H1 (cell line): ENCODE measurements around the gene PNMA8B. TPM values are rescaled to one million over a fixed set of nuclear protein-coding genes. Genes with fewer than 3 reads are reported as not detected.

Source experiments
- CTCF ChIA-PET: fragments of 300-600 bp; sonication (Branson Sonifier 250); formaldehyde crosslinking; loops from one replicate; lab custom pipeline; 2021; ENCODE audit not compliant: partially characterized antibody; lab: Charles Lee
- POLR2A ChIA-PET: fragments of 300-600 bp; sonication (Branson Sonifier 250); formaldehyde crosslinking; loops from one replicate; lab custom pipeline; 2021; ENCODE audit warnings: inconsistent platforms; ENCODE audit not compliant: partially characterized antibody; lab: Charles Lee
- DNase-seq, 2 experiments: peaks; one replicate each; pipeline versions ENCODE4 v3.0.0 to v3.0.0-alpha.2; 2010 to 2022; ENCODE audit warnings: low spot score in 2 of 2, low read depth in 1 of 2, mixed read lengths in 1 of 2
- FAIRE-seq: peaks from 2 replicates; lab custom pipeline; 2011; peaks lifted over from hg19 to GRCh38; lab: Jason Lieb, UNC
- H2AFZ ChIP-seq: 2 replicates; pipeline ENCODE4 v1.8.1; 2012; ENCODE audit warnings: low read length, inconsistent platforms
- H2AK5ac ChIP-seq: 2 replicates; pipeline ENCODE4 v1.6.1; 2013; ENCODE audit warnings: low read depth, low read length
- H2BK120ac ChIP-seq: replicated peaks from 2 replicates; pipeline ENCODE3; 2013; ENCODE audit warnings: low read depth, low read length, inconsistent platforms
- H2BK12ac ChIP-seq: 2 replicates; pipeline ENCODE4 v1.6.1; 2013; ENCODE audit warnings: low read depth, low read length
- H2BK15ac ChIP-seq: 2 replicates; pipeline ENCODE4 v1.6.1; 2013; ENCODE audit warnings: low read length
- H2BK20ac ChIP-seq: 2 replicates; pipeline ENCODE4 v1.6.1; 2013; ENCODE audit warnings: low read length
- H2BK5ac ChIP-seq: 2 replicates; pipeline ENCODE4 v1.6.1; 2013; ENCODE audit warnings: low read depth, low read length
- H3K14ac ChIP-seq: 2 replicates; pipeline ENCODE4 v1.6.1; 2013; ENCODE audit warnings: inconsistent platforms; ENCODE audit not compliant: insufficient read length
- H3K18ac ChIP-seq: 2 replicates; pipeline ENCODE4 v1.6.1; 2013; ENCODE audit warnings: low read length; ENCODE audit errors: extremely low read depth
- H3K23ac ChIP-seq: 2 replicates; pipeline ENCODE4 v1.6.1; 2013; ENCODE audit warnings: inconsistent platforms; ENCODE audit not compliant: insufficient read length
- H3K23me2 ChIP-seq: 2 replicates; pipeline ENCODE4 v1.6.1; 2013; ENCODE audit warnings: low read depth, low read length
- H3K27ac ChIP-seq: 2 replicates; pipeline ENCODE4 v1.6.1; 2011; ENCODE audit warnings: low read depth, low read length, inconsistent platforms
- H3K27me3 ChIP-seq, 4 experiments: replicated peaks in 1 of 4; 1 replicate in 1 of 4; 2 replicates in 3 of 4; pipeline versions ENCODE4 v1.6.1 to v1.8.1; 2011 to 2013; ENCODE audit warnings: low read length in 3 of 4, mild to moderate bottlenecking in 3 of 4, inconsistent platforms in 2 of 4, mixed read lengths in 2 of 4, moderate library complexity in 1 of 4; ENCODE audit not compliant: control insufficient read depth in 3 of 4, insufficient read depth in 3 of 4; ENCODE audit errors: extremely low read depth in 1 of 4
- H3K36me3 ChIP-seq, 4 experiments: 2 replicates each; pipeline versions ENCODE4 v1.6.1 to v1.8.1; 2011 to 2013; ENCODE audit warnings: mild to moderate bottlenecking in 4 of 4, low read length in 3 of 4, moderate library complexity in 2 of 4, control low read depth in 1 of 4, inconsistent platforms in 1 of 4; ENCODE audit not compliant: insufficient read depth in 4 of 4, control insufficient read depth in 2 of 4
- H3K4ac ChIP-seq: replicated peaks from 2 replicates; pipeline ENCODE3; 2013; ENCODE audit warnings: low read length, low read depth, mixed read lengths, inconsistent platforms; ENCODE audit not compliant: insufficient read length
- H3K4me1 ChIP-seq, 4 experiments: replicated peaks in 1 of 4; 1 replicate in 1 of 4; 2 replicates in 3 of 4; pipeline versions ENCODE4 v1.6.1 to v1.8.1; 2011 to 2013; ENCODE audit warnings: low read length in 3 of 4, inconsistent platforms in 2 of 4, mixed read lengths in 1 of 4; ENCODE audit not compliant: insufficient read depth in 4 of 4, control insufficient read depth in 3 of 4
- H3K4me2 ChIP-seq, 2 experiments: 2 replicates each; pipeline versions ENCODE4 v1.6.1 to v1.8.1; 2011 to 2013; ENCODE audit warnings: low read depth in 2 of 2, low read length in 2 of 2, control low read depth in 1 of 2, inconsistent platforms in 1 of 2, mild to moderate bottlenecking in 1 of 2; ENCODE audit not compliant: insufficient read depth in 1 of 2
- H3K4me3 ChIP-seq, 4 experiments: fragments of 200-600, 300-600 bp in 1 of 4; sonication (generic), shearing (Covaris generic), sonication (Bioruptor Twin) in 1 of 4; 2 replicates each; pipeline versions ENCODE4 v1.5.1 to v1.8.1; 2011 to 2016; ENCODE audit warnings: low read length in 4 of 4, low read depth in 3 of 4, control low read depth in 2 of 4, inconsistent platforms in 2 of 4, mild to moderate bottlenecking in 2 of 4, mixed read lengths in 1 of 4, moderate library complexity in 1 of 4; ENCODE audit not compliant: insufficient read depth in 2 of 4; ENCODE audit errors: extremely low read depth in 1 of 4
- H3K56ac ChIP-seq: replicated peaks from 2 replicates; pipeline ENCODE3; 2013; ENCODE audit warnings: low read depth, mild to moderate bottlenecking, mixed read lengths, low read length, inconsistent platforms; ENCODE audit not compliant: insufficient read length
- H3K79me1 ChIP-seq: 2 replicates; pipeline ENCODE4 v1.6.1; 2013; ENCODE audit warnings: low read depth, low read length, control low read depth
- H3K79me2 ChIP-seq, 2 experiments: 2 replicates each; pipeline versions ENCODE4 v1.6.1 to v1.8.1; 2012 to 2013; ENCODE audit warnings: low read length in 2 of 2, mild to moderate bottlenecking in 2 of 2, inconsistent platforms in 1 of 2; ENCODE audit not compliant: insufficient read depth in 2 of 2, control insufficient read depth in 1 of 2
- H3K9ac ChIP-seq, 4 experiments: replicated peaks in 1 of 4; 1 replicate in 1 of 4; 2 replicates in 3 of 4; pipeline versions ENCODE4 v1.6.1 to v1.8.1; 2011 to 2013; ENCODE audit warnings: low read depth in 3 of 4, low read length in 3 of 4, control low read depth in 2 of 4, mild to moderate bottlenecking in 2 of 4, moderate library complexity in 2 of 4, inconsistent platforms in 1 of 4; ENCODE audit errors: extremely low read depth in 1 of 4
- H3K9me3 ChIP-seq, 2 experiments: 2 replicates each; pipeline versions ENCODE4 v1.6.1 to v1.8.1; 2012 to 2013; ENCODE audit warnings: mild to moderate bottlenecking in 2 of 2, moderate library complexity in 2 of 2, control low read depth in 1 of 2, inconsistent platforms in 1 of 2, low read depth in 1 of 2, low read length in 1 of 2, mixed read lengths in 1 of 2; ENCODE audit not compliant: insufficient read depth in 2 of 2
- H4K20me1 ChIP-seq, 2 experiments: replicated peaks in 1 of 2; 2 replicates each; pipeline versions ENCODE3 to v1.8.1; 2011 to 2013; ENCODE audit warnings: inconsistent platforms in 2 of 2, low read length in 2 of 2, mild to moderate bottlenecking in 1 of 2; ENCODE audit not compliant: insufficient read depth in 2 of 2, control insufficient read depth in 1 of 2
- H4K5ac ChIP-seq: 2 replicates; pipeline ENCODE4 v1.6.1; 2013; ENCODE audit warnings: low read length, low read depth, mixed read lengths, inconsistent platforms; ENCODE audit not compliant: insufficient read length
- H4K8ac ChIP-seq: 2 replicates; pipeline ENCODE4 v1.8.0; 2013; ENCODE audit warnings: mild to moderate bottlenecking, moderate library complexity, low read length, inconsistent platforms; ENCODE audit not compliant: insufficient read depth; ENCODE audit errors: extremely low read depth
- H4K91ac ChIP-seq: replicated peaks from 2 replicates; pipeline ENCODE3; 2013; ENCODE audit warnings: low read length, mixed read lengths, inconsistent platforms; ENCODE audit not compliant: insufficient read length
- CTBP2 ChIP-seq: IDR thresholded peaks from 2 replicates; pipeline ENCODE4 v1.7.0; 2011; ENCODE audit warnings: borderline replicate concordance, mild to moderate bottlenecking, moderate library complexity, mixed read lengths, low read length; ENCODE audit not compliant: insufficient read depth, insufficient read length
- YY1 ChIP-seq: IDR thresholded peaks from 2 replicates; pipeline ENCODE4 v1.6.1; 2011; ENCODE audit warnings: low read depth, mild to moderate bottlenecking, low read length
- WGBS, 2 experiments: shearing (Covaris generic) in 1 of 2; methylation state at CpG; one replicate each; pipeline versions ENCODE4 v1.1.6 to v1.1.7; 2013 to 2015; ENCODE audit warnings: low lambda C conversion rate in 2 of 2, mixed read lengths in 2 of 2, inconsistent platforms in 1 of 2, low coverage in 1 of 2, missing lambda C conversion rate in 1 of 2; ENCODE audit not compliant: insufficient replicate concordance in 2 of 2, insufficient coverage in 1 of 2, insufficient read length in 1 of 2; ENCODE audit errors: extremely low coverage in 1 of 2, missing lambda C conversion rate in 1 of 2; 5-methylcytosine and 5-hydroxymethylcytosine counted together
- polyA plus RNA-seq, 7 experiments: library from polyadenylated mRNA; depleted of rRNA in 3 of 7; stranded (reverse) in 5 of 7; unstranded in 2 of 7; fragments of >200 nt in 5 of 7; fragments of 200-250 nt in 2 of 7; gene quantifications; 1 replicate in 5 of 7; 2 replicates in 1 of 7; 4 replicates in 1 of 7; pipeline versions ENCODE4 v1.2.1 to v1.2.3, GENCODE V29; 2011 to 2013; ENCODE audit warnings: missing spikeins in 2 of 7, mixed read lengths in 2 of 7
- total RNA-seq: library from RNA; stranded (reverse); fragmentation: NEBNext Ultra II Directional; extraction: Animal tissue kit (Norgen Biotek cat#: 25700); gene quantifications from 2 replicates; pipeline ENCODE4 v1.2.1, GENCODE V29; 2021

The PNMA8B gene
- total and polyA plus RNA-seq, 2 of the 8 experiments (the other 6 are each of a cell fraction or from before 2014, with no cell fraction given): 0.48 to 1.4 TPM

DNA sequence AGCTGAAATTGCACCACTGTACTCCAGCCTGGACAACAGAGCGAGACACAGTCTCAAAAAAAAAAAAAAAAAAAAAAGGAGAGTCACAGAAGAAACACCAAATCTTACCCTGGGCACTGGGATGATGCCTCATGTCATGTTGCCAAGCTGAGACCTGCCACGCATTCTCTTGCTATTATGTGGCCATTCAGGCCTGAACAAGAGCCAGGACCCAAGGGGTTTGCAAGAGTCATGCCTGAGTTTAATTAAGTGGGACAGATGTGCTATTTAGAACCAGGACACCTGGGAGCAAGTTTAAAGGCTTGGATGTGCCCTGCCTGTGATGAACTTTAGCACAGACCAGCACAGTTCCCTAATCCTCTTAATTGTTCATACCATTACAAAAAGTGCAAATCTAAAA, 34.1 kb downstream of the PNMA8B start:
- no peak overlapping the region for H3K18ac ChIP-seq
- H3K4me3 ChIP-seq: no peak overlapping the region
- H3K79me1 ChIP-seq: no peaks in the 10 kb centered on the region
- no peaks in the 10 kb centered on the region for H3K27me3 ChIP-seq
- H4K5ac ChIP-seq: no peak overlapping the region
- no peaks in the 10 kb centered on the region for H3K23me2 ChIP-seq
- 0 out of 8 replicates have a peak, but pooled peaks cover 0 to 2% (median 0%) of the 10 kb centered on the region in 4 experiments for H3K36me3 ChIP-seq
- H4K91ac ChIP-seq: no peak overlapping the region
- H3K4me2 ChIP-seq: no peak overlapping the region
- no peak overlapping the region for H2BK120ac ChIP-seq
- no peak overlapping the region for H2BK5ac ChIP-seq
- H2AFZ ChIP-seq: no peak overlapping the region
- no peak overlapping the region for H3K56ac ChIP-seq
- 89% methylated on average over 1 of the region's 2 CpGs; no CpG with 5 or more reads in 1 of the 2 experiments for WGBS, 2 experiments
- no peak overlapping the region for H2BK20ac ChIP-seq
- no peak overlapping the region for H3K4ac ChIP-seq
- H2BK12ac ChIP-seq: no peak overlapping the region
- FAIRE-seq (no peak), DNase-seq (no peak)
- ChIA-PET CTCF (interaction anchor here (0.6 to 0.7 kb wide), 2 partner anchors 22 to 231 kb away, joined by 3 to 4 read pairs; no protein-coding TSS in a partner anchor), POLR2A (no interaction called here)
- no peak overlapping the region for H3K9ac ChIP-seq
- H3K27ac ChIP-seq: no peak overlapping the region
- H3K9me3 ChIP-seq: no peaks in the 10 kb centered on the region
- H2BK15ac ChIP-seq: no peak overlapping the region
- H2AK5ac ChIP-seq: no peak overlapping the region
- H3K4me1 ChIP-seq: no peaks in the 10 kb centered on the region
- H4K20me1 ChIP-seq: no peaks in the 10 kb centered on the region
- H3K79me2 ChIP-seq: no peaks in the 10 kb centered on the region
- no peak overlapping the region for H4K8ac ChIP-seq
- no peak overlapping the region for H3K23ac ChIP-seq
- no peak for TF ChIP-seq YY1
- no peak for TF ChIP-seq CTBP2
- no peak overlapping the region for H3K14ac ChIP-seq
